Stimulated activated effector memory CD8-positive, alpha-beta T cell treated with anti-CD3 and anti-CD28 coated beads, Interleukin-12 subunit alpha, Interleukin-12 subunit beta, amount 100 ng/mL, for 72 hours (primary cell): ENCODE data around the gene ACSF2.

Source experiments
- ATAC-seq: fragments of 150-1000 bp; cut with Tn5 transposase; 2 replicates; pipeline ENCODE4 v1.10.0; 2021
- DNase-seq, 2 donors: peaks; one replicate each; pipeline ENCODE4 v3.0.0; 2021 to 2022; ENCODE audit warnings: low spot score in 2 of 2
- H3K27ac Mint-ChIP-seq: one replicate; pipeline ENCODE4 v1.8.0; 2022; ENCODE audit warnings: mild to moderate bottlenecking, mixed read lengths
- H3K36me3 Mint-ChIP-seq: one replicate; pipeline ENCODE4 v1.8.0; 2022; ENCODE audit warnings: mild to moderate bottlenecking, mixed read lengths
- H3K4me1 Mint-ChIP-seq: one replicate; pipeline ENCODE4 v1.8.0; 2022; ENCODE audit warnings: mixed read lengths
- H3K4me3 Mint-ChIP-seq: one replicate; pipeline ENCODE4 v1.8.0; 2022; ENCODE audit warnings: mild to moderate bottlenecking, mixed read lengths
- H3K9me3 Mint-ChIP-seq: one replicate; pipeline ENCODE4 v1.8.0; 2022; ENCODE audit warnings: mixed read lengths

ACSF2 gene

GRCh38 chr17:50425682-50426471 is at the start of gene ACSF2:
TSS of gene ACSF2 (plus strand) at chr17:50426218. CDS start at chr17:50426262, 44 bp downstream.
- peak within 1 kb of the TSS; percentile 88 for H3K27ac Mint-ChIP-seq
- ATAC-seq = peak; percentile 93
- no peaks in the 10 kb centered on the region for H3K36me3 Mint-ChIP-seq
- no peaks in the 10 kb centered on the region for H3K9me3 Mint-ChIP-seq
- peak within 1 kb of the TSS; percentile 79 for H3K4me3 Mint-ChIP-seq
- H3K4me1 Mint-ChIP-seq = peaks cover 35% of the 10 kb centered on the region
- peak; percentile 62 to 82 for DNase-seq

GRCh38 chr17:50379351-50380132 is 46.5 kb upstream of the ACSF2 start:
- no peak for ATAC-seq
- no peak overlapping the region for H3K4me3 Mint-ChIP-seq
- H3K9me3 Mint-ChIP-seq = no peaks in the 10 kb centered on the region
- DNase-seq = no peak
- no peaks in the 10 kb centered on the region for H3K4me1 Mint-ChIP-seq
- peaks cover 58% of the 10 kb centered on the region for H3K36me3 Mint-ChIP-seq
- no peak overlapping the region for H3K27ac Mint-ChIP-seq

GRCh38 chr17:50380369-50381259 is 45.4 kb upstream of the ACSF2 start:
- no peaks in the 10 kb centered on the region for H3K4me1 Mint-ChIP-seq
- no peak for DNase-seq
- H3K9me3 Mint-ChIP-seq = no peaks in the 10 kb centered on the region
- H3K36me3 Mint-ChIP-seq = peaks cover 69% of the 10 kb centered on the region
- ATAC-seq = no peak
- no peak overlapping the region for H3K4me3 Mint-ChIP-seq
- H3K27ac Mint-ChIP-seq = no peak overlapping the region

GRCh38 chr17:50381260-50381815 is 44.7 kb upstream of the ACSF2 start:
- Mint-ChIP-seq H3K4me3 (no peak overlapping the region), H3K36me3 (peaks cover 76% of the 10 kb centered on the region), H3K9me3 (no peaks in the 10 kb centered on the region), H3K4me1 (no peaks in the 10 kb centered on the region), H3K27ac (peak overlapping the region; percentile 23)
- DNase-seq (no peak), ATAC-seq (no peak)

- Mint-ChIP-seq H3K27ac (peak overlapping the region; percentile 23), H3K9me3 (no peaks in the 10 kb centered on the region), H3K36me3 (peaks cover 82% of the 10 kb centered on the region), H3K4me1 (no peaks in the 10 kb centered on the region), H3K4me3 (no peak overlapping the region)
- ATAC-seq = no peak
- no peak for DNase-seq
Measured at GRCh38 chr17:50381920-50382319, 44.1 kb upstream of the ACSF2 start.

- Mint-ChIP-seq H3K9me3 (no peaks in the 10 kb centered on the region), H3K27ac (no peak overlapping the region), H3K4me3 (no peak overlapping the region), H3K36me3 (peaks cover 91% of the 10 kb centered on the region), H3K4me1 (no peaks in the 10 kb centered on the region)
- ATAC-seq = no peak
- no peak for DNase-seq
Measured at GRCh38 chr17:50382931-50383330, 43.1 kb upstream of the ACSF2 start.

GRCh38 chr17:50386510-50386909 is 39.5 kb upstream of the ACSF2 start:
- no peak for ATAC-seq
- Mint-ChIP-seq H3K4me1 (no peaks in the 10 kb centered on the region), H3K27ac (peak overlapping the region; percentile 48), H3K4me3 (no peak overlapping the region), H3K9me3 (no peaks in the 10 kb centered on the region), H3K36me3 (peaks cover 99% of the 10 kb centered on the region)
- no peak for DNase-seq

- no peak for ATAC-seq
- Mint-ChIP-seq H3K9me3 (no peaks in the 10 kb centered on the region), H3K4me1 (peaks cover 9% of the 10 kb centered on the region), H3K36me3 (peaks cover 100% of the 10 kb centered on the region), H3K27ac (no peak overlapping the region), H3K4me3 (no peak overlapping the region)
- DNase-seq = no peak
Measured at GRCh38 chr17:50388728-50389127, 37.3 kb upstream of the ACSF2 start.

GRCh38 chr17:50389534-50389933 is 36.5 kb upstream of the ACSF2 start:
- H3K36me3 Mint-ChIP-seq = peaks cover 100% of the 10 kb centered on the region
- H3K4me3 Mint-ChIP-seq = no peak overlapping the region
- peaks cover 16% of the 10 kb centered on the region for H3K4me1 Mint-ChIP-seq

GRCh38 chr17:50392621-50393020 is 33.4 kb upstream of the ACSF2 start:
- Mint-ChIP-seq H3K4me3 (no peak overlapping the region), H3K9me3 (no peaks in the 10 kb centered on the region), H3K4me1 (peaks cover 35% of the 10 kb centered on the region), H3K36me3 (peaks cover 85% of the 10 kb centered on the region), H3K27ac (peak overlapping the region; percentile 53)
- no peak for ATAC-seq
- DNase-seq = no peak

More at GRCh38 chr17:50389534-50389933, 36.5 kb upstream of the ACSF2 start:
- Mint-ChIP-seq H3K9me3 (no peaks in the 10 kb centered on the region), H3K27ac (peak overlapping the region; percentile 40)
- no peak for ATAC-seq
- no peak for DNase-seq

- Mint-ChIP-seq H3K9me3 (no peaks in the 10 kb centered on the region), H3K4me1 (peaks cover 40% of the 10 kb centered on the region), H3K4me3 (no peak overlapping the region), H3K27ac (peak overlapping the region; percentile 53), H3K36me3 (peaks cover 74% of the 10 kb centered on the region)
- ATAC-seq (no peak), DNase-seq (no peak)
Measured at GRCh38 chr17:50393700-50394099, 32.3 kb upstream of the ACSF2 start.

GRCh38 chr17:50394711-50395110 is 31.3 kb upstream of the ACSF2 start:
- Mint-ChIP-seq H3K4me3 (peak overlapping the region; percentile 91), H3K27ac (peak overlapping the region; percentile 94), H3K4me1 (peaks cover 40% of the 10 kb centered on the region), H3K9me3 (no peaks in the 10 kb centered on the region), H3K36me3 (peaks cover 64% of the 10 kb centered on the region)
- DNase-seq (no peak), ATAC-seq (no peak)

GRCh38 chr17:50396261-50397110 is 29.5 kb upstream of the ACSF2 start:
- ATAC-seq = peak; percentile 59
- Mint-ChIP-seq H3K4me3 (peak overlapping the region; percentile 91), H3K36me3 (peaks cover 47% of the 10 kb centered on the region), H3K9me3 (no peaks in the 10 kb centered on the region), H3K27ac (peak overlapping the region; percentile 94), H3K4me1 (peaks cover 40% of the 10 kb centered on the region)
- DNase-seq = peak in 1 of 2 donors; percentile 61
